Testis (tissue), 3 donors: ENCODE measurements around the gene CORO7. TPM values are rescaled to one million over a fixed set of nuclear protein-coding genes. Genes with fewer than 3 reads are reported as not detected.

ENCODE experiments used
- DNase-seq: peaks from one replicate; pipeline ENCODE4 v3.0.0-alpha.2; 2019
- H3K27ac ChIP-seq, 2 donors: fragments of 200-600 bp; sonication (generic); one replicate each; pipeline ENCODE4 v1.5.1; 2019
- H3K27me3 ChIP-seq: fragments of 200-600 bp; sonication (generic); one replicate; pipeline ENCODE4 v1.5.1; 2019
- H3K36me3 ChIP-seq: fragments of 200-600 bp; sonication (generic); one replicate; pipeline ENCODE4 v1.5.1; 2017; ENCODE audit warnings: low read depth; ENCODE audit errors: missing control alignments
- H3K4me1 ChIP-seq: fragments of 200-600 bp; sonication (generic); one replicate; pipeline ENCODE4 v1.5.1; 2019
- H3K4me3 ChIP-seq, 2 donors: fragments of 200-600 bp; sonication (generic); one replicate each; pipeline ENCODE4 v1.5.1; 2017 to 2019
- H3K9me3 ChIP-seq: fragments of 200-600 bp; sonication (generic); one replicate; pipeline ENCODE4 v1.5.1; 2017
- CTCF ChIP-seq, 3 experiments: fragments of 450-650 bp in 2 of 3; fragments of 200-600 bp in 1 of 3; sonication (generic) in 1 of 3; IDR thresholded peaks; one replicate each; pipeline ENCODE4 v1.5.1; 2016 to 2019; ENCODE audit warnings: antibody characterized with exemption in 3 of 3, mild to moderate bottlenecking in 2 of 3, moderate library complexity in 1 of 3
- POLR2A ChIP-seq: fragments of 450-650 bp; IDR thresholded peaks from one replicate; pipeline ENCODE4 v1.6.1; 2017; ENCODE audit warnings: antibody characterized with exemption, mild to moderate bottlenecking, moderate library complexity
- WGBS, 2 donors: methylation state at CpG; one replicate each; pipeline ENCODE4 v1.1.5; 2018; 5-methylcytosine and 5-hydroxymethylcytosine counted together
- intact Hi-C: fragments of 100-400 bp; cut with DNase I; formaldehyde crosslinking; loops from one replicate; pipeline ENCODE4 v1.15.1; 2023; ENCODE audit warnings: low total_unique reads
- polyA plus RNA-seq: library from polyadenylated mRNA; stranded (reverse); fragments of 350-450 nt; fragmentation: Illumina TruSeq; extraction: RNeasy Lipid Tissue Mini Kit (QIAGEN cat#74804); gene quantifications from one replicate; pipeline ENCODE4 v1.2.3, GENCODE V29; 2014; ENCODE audit warnings: low read depth, low replicate concordance; ENCODE audit not compliant: insufficient read depth
- total RNA-seq, 2 donors: library from RNA; depleted of rRNA; stranded (reverse); fragments of >200 nt; gene quantifications; one replicate each; pipeline ENCODE4 v1.2.3, GENCODE V29; 2016

Gene CORO7
- total and polyA plus RNA-seq, 3 donors from 2014 or later = 71.5 to 147 (median 126) TPM

DNA sequence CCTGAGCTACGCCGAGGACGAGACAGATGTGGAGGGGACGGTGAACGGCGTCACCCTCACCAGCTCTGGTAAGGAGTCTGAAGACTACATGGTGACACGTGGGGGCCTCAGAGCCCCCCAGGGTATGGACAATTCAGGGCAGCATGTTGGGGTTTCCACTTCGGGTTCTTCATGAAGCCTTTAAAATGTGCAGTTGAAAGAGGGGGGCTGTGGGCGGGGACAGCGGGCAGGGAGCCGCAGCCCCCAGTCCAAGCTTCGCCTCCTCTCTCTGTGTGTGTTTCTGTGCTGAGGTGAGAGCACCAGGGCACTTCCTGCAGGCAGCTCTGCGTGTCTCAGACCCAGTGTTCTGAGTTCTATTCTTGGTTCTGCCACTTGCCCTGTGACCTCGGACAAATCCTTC, 34.0 kb upstream of the CORO7 start:
- no peak overlapping the region for H3K27ac ChIP-seq
- H3K4me1 ChIP-seq = no peaks in the 10 kb centered on the region
- no peak overlapping the region for H3K4me3 ChIP-seq
- no peak for DNase-seq
- no peaks in the 10 kb centered on the region for H3K36me3 ChIP-seq
- intact Hi-C loops = no loop called here
- WGBS, 2 donors = 87 to 95% methylated on average over 8 to 14 of the region's 14 CpGs
- no peaks in the 10 kb centered on the region for H3K27me3 ChIP-seq
- no peaks in the 10 kb centered on the region for H3K9me3 ChIP-seq
- TF ChIP-seq CTCF (IDR thresholded peaks at IDR 0.05) (no peak), POLR2A (no peak)

GRCh38 chr16:4443986-4444385, 27.6 kb upstream of the CORO7 start:
- H3K9me3 ChIP-seq = no peaks in the 10 kb centered on the region

DNA sequence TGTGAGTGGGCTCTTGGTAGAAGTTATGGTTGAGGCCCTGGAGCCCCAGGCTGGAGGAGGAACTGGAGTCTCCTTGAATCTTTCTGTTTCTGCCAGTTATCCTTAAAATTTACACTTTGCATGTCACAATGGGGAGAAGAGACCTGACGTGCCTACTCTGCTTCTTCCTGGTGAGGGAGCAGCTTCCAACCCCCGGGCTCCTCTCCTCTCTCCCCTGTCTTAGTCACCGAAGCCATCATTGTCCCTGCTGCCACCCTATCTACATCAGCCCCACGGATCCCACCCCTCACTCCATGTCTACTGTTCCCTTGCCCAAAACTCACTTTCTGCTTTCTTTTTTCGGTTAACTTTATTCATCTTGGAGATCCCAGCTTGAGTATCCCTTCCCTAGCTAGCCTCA, 26.9 kb upstream of the CORO7 start:
- no peak for DNase-seq
- no peaks in the 10 kb centered on the region for H3K9me3 ChIP-seq
- no peaks in the 10 kb centered on the region for H3K4me1 ChIP-seq
- no peaks in the 10 kb centered on the region for H3K36me3 ChIP-seq
- 68 to 72% methylated on average over 5 of the region's 5 CpGs for WGBS, 2 donors
- no peak overlapping the region for H3K27ac ChIP-seq
- no peak for TF ChIP-seq POLR2A
- TF ChIP-seq CTCF (IDR thresholded peaks at IDR 0.05) = no peak
- H3K27me3 ChIP-seq = no peaks in the 10 kb centered on the region
- no peak overlapping the region for H3K4me3 ChIP-seq
- intact Hi-C loops = no loop called here

More at GRCh38 chr16:4443986-4444385, 27.6 kb upstream of the CORO7 start:
- 92 to 93% methylated on average over 4 of the region's 4 CpGs for WGBS, 2 donors
- Histone ChIP-seq H3K4me3 (no peak overlapping the region), H3K27ac (no peak overlapping the region), H3K36me3 (no peaks in the 10 kb centered on the region), H3K27me3 (no peaks in the 10 kb centered on the region), H3K4me1 (no peaks in the 10 kb centered on the region)
- no peak for DNase-seq
- TF ChIP-seq CTCF (IDR thresholded peaks at IDR 0.05) (no peak), POLR2A (no peak)
- intact Hi-C loops = no loop called here

DNA sequence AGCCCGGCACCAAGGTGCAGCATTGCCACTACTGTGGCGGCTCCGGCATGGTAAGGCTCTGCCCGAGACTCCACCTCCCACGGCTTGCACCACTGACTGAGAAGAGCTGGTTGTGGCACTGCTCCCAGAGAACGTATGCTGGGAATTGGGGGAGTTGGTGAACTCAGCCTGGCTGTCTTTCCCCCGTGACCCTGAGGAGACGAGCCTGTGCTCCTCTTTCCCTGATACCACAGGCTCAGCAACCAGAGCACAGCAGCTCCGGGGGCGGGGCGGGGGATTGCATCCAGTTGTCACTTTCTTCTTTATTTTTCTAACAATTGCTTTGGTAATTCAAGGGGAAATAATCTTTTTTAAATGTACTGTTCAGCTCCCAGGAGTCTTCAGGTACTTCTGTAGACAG, 26.0 kb upstream of the CORO7 start:
- intact Hi-C loops = no loop called here
- Histone ChIP-seq H3K27me3 (no peaks in the 10 kb centered on the region), H3K27ac (no peak overlapping the region), H3K4me1 (no peaks in the 10 kb centered on the region), H3K4me3 (no peak overlapping the region), H3K36me3 (no peaks in the 10 kb centered on the region), H3K9me3 (no peaks in the 10 kb centered on the region)
- WGBS, 2 donors = 78 to 91% methylated on average over 11 of the region's 11 CpGs
- TF ChIP-seq CTCF (IDR thresholded peaks at IDR 0.05) (no peak), POLR2A (no peak)
- peak; percentile 80 for DNase-seq

DNA sequence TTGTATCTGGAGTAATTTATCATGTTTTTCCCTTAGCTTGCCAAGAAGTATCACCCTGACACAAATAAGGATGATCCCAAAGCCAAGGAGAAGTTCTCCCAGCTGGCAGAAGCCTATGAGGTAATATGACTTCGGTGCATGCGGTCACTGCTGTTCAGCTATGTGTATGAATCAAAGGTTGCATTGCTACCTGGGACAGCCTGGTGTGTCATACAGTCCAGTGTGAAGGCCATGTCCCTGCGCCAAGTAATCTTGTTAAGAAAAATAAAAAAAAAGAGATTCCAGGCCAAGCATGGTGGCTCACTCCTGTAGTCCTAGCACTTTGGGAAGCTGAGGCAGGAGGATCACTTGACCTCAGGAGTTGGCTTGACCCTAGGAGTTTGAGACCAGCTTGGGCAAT, 21.0 kb upstream of the CORO7 start:
- no peak for DNase-seq
- TF ChIP-seq POLR2A (no peak), CTCF (IDR thresholded peaks at IDR 0.05) (no peak)
- Histone ChIP-seq H3K36me3 (no peaks in the 10 kb centered on the region), H3K27me3 (no peaks in the 10 kb centered on the region), H3K27ac (no peak overlapping the region), H3K9me3 (no peaks in the 10 kb centered on the region), H3K4me3 (no peak overlapping the region), H3K4me1 (no peaks in the 10 kb centered on the region)
- intact Hi-C loops = no loop called here
- WGBS, 2 donors = 98 to 99% methylated on average over 3 of the region's 3 CpGs
